ENCODE results near the gene JAGN1.

JAGN1 gene

GRCh38 chr3:9903904-9904303 is 13.5 kb downstream of the JAGN1 start:
- H3K27ac ChIP-seq, result no peak overlapping the region
- no peak for TF ChIP-seq CTCF (conservative IDR thresholded peaks at IDR 0.05)

- no peak for TF ChIP-seq CTCF (conservative IDR thresholded peaks at IDR 0.05)
- no peak overlapping the region for H3K27ac ChIP-seq
Measured at GRCh38 chr3:9906480-9906879, 16.1 kb downstream of the JAGN1 start.

GRCh38 chr3:9908286-9908685 is 17.9 kb downstream of the JAGN1 start:
- no peak for TF ChIP-seq CTCF (conservative IDR thresholded peaks at IDR 0.05)
- no peak overlapping the region for H3K27ac ChIP-seq

- no peak for TF ChIP-seq CTCF (conservative IDR thresholded peaks at IDR 0.05)
Measured at GRCh38 chr3:9909221-9910013, 19.0 kb downstream of the JAGN1 start.

GRCh38 chr3:9911863-9912262 is 21.5 kb downstream of the JAGN1 start:
- H3K27ac ChIP-seq, result no peak overlapping the region
- TF ChIP-seq CTCF (conservative IDR thresholded peaks at IDR 0.05), result no peak

More at GRCh38 chr3:9909221-9910013, 19.0 kb downstream of the JAGN1 start:
- H3K27ac ChIP-seq, result no peak overlapping the region

- no peak overlapping the region for H3K27ac ChIP-seq
Measured at GRCh38 chr3:9912294-9912935, 22.0 kb downstream of the JAGN1 start.

More at GRCh38 chr3:9912294-9912935, 22.0 kb downstream of the JAGN1 start:
- no peak for TF ChIP-seq CTCF (conservative IDR thresholded peaks at IDR 0.05)

Measured in VCaP (cell line).